ENCODE results near the gene MALAT1.
A peak's percentile ranks its signal among the peaks of the same experiment; 100 is the strongest.

The MALAT1 gene

GRCh38 chr11:65538915-65539743 lies 40.3 kb downstream of the MALAT1 start:
- DNase-seq (ENCODE audit: low read depth in 2 of 2) = no peak

GRCh38 chr11:65539744-65540289 lies 41.0 kb downstream of the MALAT1 start:
- DNase-seq (ENCODE audit: low read depth in 2 of 2) = no peak

- peak; percentile 66 to 76 for DNase-seq (ENCODE audit: low read depth in 2 of 2)
These were observed 41.6 kb downstream of the MALAT1 start for GRCh38 chr11:65540290-65541092.

GRCh38 chr11:65541093-65541982 lies 42.5 kb downstream of the MALAT1 start:
- no peak for DNase-seq (ENCODE audit: low read depth in 2 of 2)

- DNase-seq (ENCODE audit: low read depth in 2 of 2) = no peak
These were observed 44.0 kb downstream of the MALAT1 start for GRCh38 chr11:65542738-65543390.

GRCh38 chr11:65545853-65546216 lies 47.0 kb downstream of the MALAT1 start:
- no peak for DNase-seq (ENCODE audit: low read depth in 2 of 2)

- peak; percentile 99 for DNase-seq (ENCODE audit: low read depth in 2 of 2)
These were observed 47.5 kb downstream of the MALAT1 start for GRCh38 chr11:65546217-65546958.

GRCh38 chr11:65547446-65548125 lies 48.7 kb downstream of the MALAT1 start:
- DNase-seq (ENCODE audit: low read depth in 2 of 2) = no peak

GRCh38 chr11:65548395-65548794 lies 49.5 kb downstream of the MALAT1 start:
- DNase-seq (ENCODE audit: low read depth in 2 of 2) = no peak

GRCh38 chr11:65549096-65549495 lies 50.3 kb downstream of the MALAT1 start:
- DNase-seq (ENCODE audit: low read depth in 2 of 2) = no peak

GRCh38 chr11:65551572-65552387 lies 52.9 kb downstream of the MALAT1 start:
- no peak for DNase-seq (ENCODE audit: low read depth in 2 of 2)

- no peak for DNase-seq (ENCODE audit: low read depth in 2 of 2)
These were observed 53.6 kb downstream of the MALAT1 start for GRCh38 chr11:65552388-65552951.

- peak in 1 of 2 donors; percentile 48 for DNase-seq (ENCODE audit: low read depth in 2 of 2)
These were observed 54.6 kb downstream of the MALAT1 start for GRCh38 chr11:65553301-65554001.

- DNase-seq (ENCODE audit: low read depth in 2 of 2) = no peak
These were observed 55.4 kb downstream of the MALAT1 start for GRCh38 chr11:65554057-65554818.

GRCh38 chr11:65554842-65555430 lies 56.1 kb downstream of the MALAT1 start:
- no peak for DNase-seq (ENCODE audit: low read depth in 2 of 2)

- no peak for DNase-seq (ENCODE audit: low read depth in 2 of 2)
These were observed 56.9 kb downstream of the MALAT1 start for GRCh38 chr11:65555693-65556231.
